ENCODE measurements around the gene TMEM40.
A peak's percentile ranks its signal among the peaks of the same experiment; 100 is the strongest.
"Not testable (repeated sequence)": the region's sequence is repeated elsewhere in the genome, so short reads cannot be mapped to it uniquely, and the experiment has no call there.

The TMEM40 gene

GRCh38 chr3:12793701-12794100, 34.6 kb upstream of the TMEM40 start:
- DNase-seq (ENCODE audit: low read depth in 1 of 2, low spot score in 1 of 2), result no peak
- in situ Hi-C loops (cut with HindIII; ENCODE audit: low pct_unique_long_range_greater_than_20kb, low sequenced_read_pairs), result no loop called here
- no peak for TF ChIP-seq JUND (IDR thresholded peaks at IDR 0.05; ENCODE audit: low read depth)

DNA sequence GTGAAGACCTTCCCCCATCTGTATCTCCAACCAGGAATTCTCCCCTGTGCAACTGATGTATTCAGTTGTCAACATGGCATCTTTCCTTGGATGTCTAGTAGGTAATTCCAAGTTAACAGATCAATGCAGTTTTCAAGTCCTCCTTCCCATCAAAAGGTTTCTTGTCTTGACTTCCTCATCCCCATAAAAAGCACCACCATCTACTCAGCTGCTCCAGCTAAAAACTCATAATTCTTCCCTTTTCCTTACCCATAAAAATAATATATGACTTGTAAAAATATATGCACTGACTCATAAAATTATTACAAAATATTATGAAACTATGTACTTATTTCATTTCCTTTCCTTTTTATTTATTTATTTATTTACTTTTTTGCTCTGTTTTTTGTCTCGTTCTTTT, 32.4 kb upstream of the TMEM40 start:
- no peak for TF ChIP-seq JUND (IDR thresholded peaks at IDR 0.05; ENCODE audit: low read depth)
- in situ Hi-C loops (cut with HindIII; ENCODE audit: low pct_unique_long_range_greater_than_20kb, low sequenced_read_pairs), result no loop called here
- no peak for DNase-seq (ENCODE audit: low read depth in 1 of 2, low spot score in 1 of 2)

DNA sequence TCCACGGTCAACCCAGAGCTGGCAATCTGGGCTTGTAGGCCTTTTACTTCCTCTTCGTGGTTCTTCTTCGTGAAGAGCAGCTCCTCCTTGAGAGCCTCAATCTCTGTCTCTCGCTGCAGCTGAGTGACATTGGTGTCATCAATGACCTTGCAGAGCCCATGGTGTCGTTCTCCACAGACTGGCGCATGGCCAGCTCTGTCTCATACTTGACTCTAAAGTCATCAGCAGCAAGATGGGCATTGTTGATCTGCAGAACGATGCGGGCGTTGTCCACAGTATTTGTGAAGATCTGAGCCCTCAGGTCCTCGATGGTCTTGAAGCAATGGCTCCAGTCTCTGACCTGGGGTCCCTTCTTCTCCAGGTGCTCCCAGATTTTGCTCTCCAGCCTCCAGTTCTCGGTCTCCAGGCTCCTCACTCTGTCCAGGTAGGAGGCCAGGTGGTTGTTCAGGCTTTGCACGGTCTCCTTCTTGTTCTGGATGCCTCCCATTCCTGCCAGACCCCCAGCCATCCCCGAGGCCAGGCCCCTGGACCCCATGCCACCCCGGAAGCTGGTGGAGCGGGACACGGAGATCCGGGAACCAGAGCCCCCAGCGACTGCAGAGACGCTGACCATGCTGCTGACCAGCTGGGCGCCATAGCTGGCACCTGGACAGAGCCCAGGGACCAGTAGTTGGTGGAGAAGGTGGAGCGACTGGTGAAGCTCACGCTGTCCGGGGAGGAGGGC, 29.1 kb upstream of the TMEM40 start:
- in situ Hi-C loops (cut with HindIII; ENCODE audit: low pct_unique_long_range_greater_than_20kb, low sequenced_read_pairs); DNase-seq (ENCODE audit: low read depth in 1 of 2, low spot score in 1 of 2): not testable (repeated sequence)

- in situ Hi-C loops (cut with HindIII; ENCODE audit: low pct_unique_long_range_greater_than_20kb, low sequenced_read_pairs), result not testable (repeated sequence)
- peak in 1 of 2 experiments; percentile 34 for DNase-seq (ENCODE audit: low read depth in 1 of 2, low spot score in 1 of 2)
Observed at GRCh38 chr3:12787346-12787745, 28.3 kb upstream of the TMEM40 start.

GRCh38 chr3:12785096-12785495, 26.0 kb upstream of the TMEM40 start:
- TF ChIP-seq JUND (IDR thresholded peaks at IDR 0.05; ENCODE audit: low read depth), result no peak
- in situ Hi-C loops (cut with HindIII; ENCODE audit: low pct_unique_long_range_greater_than_20kb, low sequenced_read_pairs), result no loop called here
- no peak for DNase-seq (ENCODE audit: low read depth in 1 of 2, low spot score in 1 of 2)

DNA sequence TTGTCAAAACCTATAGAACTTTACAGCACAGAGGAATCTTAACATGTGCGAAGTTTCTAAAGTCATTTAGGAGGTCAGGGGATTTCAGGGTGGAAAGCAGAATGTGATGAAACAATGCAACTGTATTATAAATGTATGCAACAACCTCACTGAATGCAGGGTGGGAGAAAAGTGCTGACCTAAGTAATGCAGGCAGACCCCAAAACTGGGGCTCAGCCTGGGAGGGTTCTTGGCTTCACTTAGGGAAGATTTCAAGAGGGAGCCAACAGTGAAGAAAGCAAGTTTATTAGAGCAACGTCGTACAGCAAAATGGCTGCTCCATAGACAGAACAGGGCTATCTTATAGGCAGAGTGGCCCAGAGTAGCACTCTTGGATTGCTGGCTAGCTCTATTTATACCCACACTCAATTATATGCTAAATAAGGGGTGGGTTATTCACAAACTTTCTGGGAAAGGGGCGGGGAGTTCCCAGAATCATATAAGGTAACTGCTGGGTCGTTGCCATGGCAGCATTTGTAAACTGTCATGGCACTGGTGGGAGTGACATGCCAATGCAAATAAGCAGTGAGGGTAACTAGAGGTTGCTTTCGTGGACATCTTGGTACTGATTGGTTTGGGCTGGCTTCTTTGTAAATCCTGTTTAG, 23.2 kb upstream of the TMEM40 start:
- in situ Hi-C loops (cut with HindIII; ENCODE audit: low pct_unique_long_range_greater_than_20kb, low sequenced_read_pairs), result no loop called here
- DNase-seq (ENCODE audit: low read depth in 1 of 2, low spot score in 1 of 2), result peak in 1 of 2 experiments; percentile 93
- no peak for TF ChIP-seq JUND (IDR thresholded peaks at IDR 0.05; ENCODE audit: low read depth)

- no peak for DNase-seq (ENCODE audit: low read depth in 1 of 2, low spot score in 1 of 2)
Observed at GRCh38 chr3:12780751-12781150, 21.7 kb upstream of the TMEM40 start.

GRCh38 chr3:12777171-12777570, 18.1 kb upstream of the TMEM40 start:
- in situ Hi-C loops (cut with HindIII; ENCODE audit: low pct_unique_long_range_greater_than_20kb, low sequenced_read_pairs), result no loop called here
- no peak for TF ChIP-seq JUND (IDR thresholded peaks at IDR 0.05; ENCODE audit: low read depth)
- DNase-seq (ENCODE audit: low read depth in 1 of 2, low spot score in 1 of 2), result no peak

More at GRCh38 chr3:12780751-12781150, 21.7 kb upstream of the TMEM40 start:
- TF ChIP-seq JUND (IDR thresholded peaks at IDR 0.05; ENCODE audit: low read depth), result no peak
- in situ Hi-C loops (cut with HindIII; ENCODE audit: low pct_unique_long_range_greater_than_20kb, low sequenced_read_pairs), result no loop called here

GRCh38 chr3:12775970-12776369, 16.9 kb upstream of the TMEM40 start:
- in situ Hi-C loops (cut with HindIII; ENCODE audit: low pct_unique_long_range_greater_than_20kb, low sequenced_read_pairs), result not testable (repeated sequence)

GRCh38 chr3:12775226-12775625, 16.2 kb upstream of the TMEM40 start:
- TF ChIP-seq JUND (IDR thresholded peaks at IDR 0.05; ENCODE audit: low read depth), result no peak
- no peak for DNase-seq (ENCODE audit: low read depth in 1 of 2, low spot score in 1 of 2)
- in situ Hi-C loops (cut with HindIII; ENCODE audit: low pct_unique_long_range_greater_than_20kb, low sequenced_read_pairs), result no loop called here

More at GRCh38 chr3:12775970-12776369, 16.9 kb upstream of the TMEM40 start:
- not testable (repeated sequence) for DNase-seq (ENCODE audit: low read depth in 1 of 2, low spot score in 1 of 2)

- no peak for TF ChIP-seq JUND (IDR thresholded peaks at IDR 0.05; ENCODE audit: low read depth)
- peak in 1 of 2 experiments; percentile 25 for DNase-seq (ENCODE audit: low read depth in 1 of 2, low spot score in 1 of 2)
- in situ Hi-C loops (cut with HindIII; ENCODE audit: low pct_unique_long_range_greater_than_20kb, low sequenced_read_pairs), result no loop called here
Observed at GRCh38 chr3:12774619-12775018, 15.6 kb upstream of the TMEM40 start.

DNA sequence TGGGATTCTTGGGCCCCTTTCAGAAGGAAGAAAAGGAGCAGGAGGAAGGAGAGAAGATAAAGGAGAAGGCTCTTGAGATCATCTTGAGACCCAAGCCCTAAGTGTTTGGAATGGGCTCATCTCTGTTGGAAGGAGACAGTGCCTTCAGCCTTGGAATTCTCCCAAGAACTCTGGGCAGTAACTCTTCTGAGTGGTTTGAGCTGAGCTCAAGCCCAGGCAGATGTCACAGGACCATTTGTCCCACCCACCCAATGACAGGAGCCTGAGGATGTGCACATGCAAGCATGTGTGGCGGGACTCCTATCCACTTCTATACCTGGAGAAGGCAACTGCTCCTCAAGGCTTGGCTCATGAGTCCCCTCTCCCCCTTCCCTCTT, 14.6 kb upstream of the TMEM40 start:
- no peak for DNase-seq (ENCODE audit: low read depth in 1 of 2, low spot score in 1 of 2)
- no peak for TF ChIP-seq JUND (IDR thresholded peaks at IDR 0.05; ENCODE audit: low read depth)
- in situ Hi-C loops (cut with HindIII; ENCODE audit: low pct_unique_long_range_greater_than_20kb, low sequenced_read_pairs), result no loop called here

DNA sequence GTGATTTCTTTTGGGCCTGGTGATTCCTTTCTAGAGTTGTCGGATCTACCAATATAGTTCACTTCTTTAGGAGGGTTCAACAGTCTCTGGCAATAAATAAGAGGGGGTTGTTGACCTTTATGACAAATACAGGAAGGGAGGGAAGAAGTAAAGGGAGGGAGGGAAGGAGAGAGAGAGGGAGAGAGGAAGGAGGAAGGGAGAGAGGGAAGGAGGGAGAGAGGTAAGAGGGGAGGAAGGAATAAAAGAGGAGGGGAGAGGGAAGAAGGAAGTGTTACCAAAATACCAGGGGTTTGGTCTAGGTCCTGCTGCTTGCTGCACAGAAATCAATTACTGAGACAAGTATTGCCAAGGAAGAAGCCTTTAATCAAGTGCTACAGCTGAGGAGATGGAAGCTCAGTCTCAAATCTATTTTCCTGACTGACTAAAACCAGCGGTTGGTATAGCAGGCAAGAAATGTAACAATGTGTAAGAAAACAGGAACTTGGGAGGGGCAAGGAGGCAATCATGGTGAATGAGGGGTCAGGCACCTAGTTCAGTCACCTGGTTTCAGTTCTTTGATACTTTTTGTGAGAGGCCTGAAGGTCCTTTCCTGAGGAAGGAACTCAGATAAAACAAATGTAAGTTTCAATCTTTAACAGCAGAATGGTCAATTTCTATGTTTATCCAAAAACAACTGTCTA, 14.1 kb upstream of the TMEM40 start:
- DNase-seq (ENCODE audit: low read depth in 1 of 2, low spot score in 1 of 2), result no peak
- no peak for TF ChIP-seq JUND (IDR thresholded peaks at IDR 0.05; ENCODE audit: low read depth)
- in situ Hi-C loops (cut with HindIII; ENCODE audit: low pct_unique_long_range_greater_than_20kb, low sequenced_read_pairs), result no loop called here
